ENCODE data around the gene VIL1. TPM values are rescaled to one million over a fixed set of nuclear protein-coding genes. Genes with fewer than 3 reads are reported as not detected.

Gene VIL1
- total and polyA plus RNA-seq, 2 of the 13 experiments (the other 11 are each of a cell fraction or from before 2014, with no cell fraction given): 287 to 301 TPM

- TF ChIP-seq CHCHD3 (CRISPR knock-in tag; IDR thresholded peaks at IDR 0.05): no peak
- TF ChIP-seq CENPX (CRISPR knock-in tag; IDR thresholded peaks at IDR 0.05): no peak
- TF ChIP-seq TFAP4 (IDR thresholded peaks at IDR 0.05; ENCODE audit: borderline replicate concordance, low read depth): peak; percentile 81
- no peak for TF ChIP-seq NFE2L1 (CRISPR knock-in tag; IDR thresholded peaks at IDR 0.05; ENCODE audit: borderline replicate concordance)
- TF ChIP-seq MTA1 (CRISPR knock-in tag; IDR thresholded peaks at IDR 0.05; ENCODE audit: borderline replicate concordance): peak; percentile 87; the same call in 1 of the 2 replicates
- TF ChIP-seq SALL1 (CRISPR knock-in tag; IDR thresholded peaks at IDR 0.05): peak; percentile 75
- 0 out of 2 replicates have a peak, but pooled peaks have one; percentile 66 for TF ChIP-seq ZNF256 (CRISPR knock-in tag; conservative IDR thresholded peaks at IDR 0.05)
- TF ChIP-seq UBTF (CRISPR knock-in tag; IDR thresholded peaks at IDR 0.05): peak; percentile 68
- TF ChIP-seq TBL1XR1 (IDR thresholded peaks at IDR 0.05; ENCODE audit: borderline replicate concordance, low read length, partially characterized antibody): no peak
- peak; percentile 83 for TF ChIP-seq ZFP37 (CRISPR knock-in tag; IDR thresholded peaks at IDR 0.05; ENCODE audit: borderline replicate concordance)
- peak; percentile 47; the same call in 1 of the 2 replicates for TF ChIP-seq MLX (CRISPR knock-in tag; IDR thresholded peaks at IDR 0.05)
- no peak for TF ChIP-seq ZNF20 (CRISPR knock-in tag; IDR thresholded peaks at IDR 0.05)
- TF ChIP-seq MATR3 (CRISPR knock-in tag; IDR thresholded peaks at IDR 0.05): no peak
- TF ChIP-seq MXI1 (IDR thresholded peaks at IDR 0.05; ENCODE audit: borderline replicate concordance, low read depth, low read length): peak; percentile 26; the same call in 1 of the 3 replicates
- TF ChIP-seq ZNF383 (CRISPR knock-in tag; IDR thresholded peaks at IDR 0.05; ENCODE audit: borderline replicate concordance): no peak
- no peak for TF ChIP-seq ZNF550 (CRISPR knock-in tag; IDR thresholded peaks at IDR 0.05; ENCODE audit: borderline replicate concordance)
- TF ChIP-seq MYPOP (CRISPR knock-in tag; IDR thresholded peaks at IDR 0.05): 0 out of 2 replicates have a peak, but pooled peaks have one; percentile 69
- no peak for TF ChIP-seq USF2 (IDR thresholded peaks at IDR 0.05; ENCODE audit: low read depth, low read length)
- peak; percentile 99; the same call in 1 of the 2 replicates for TF ChIP-seq USF2 (CRISPR knock-in tag; IDR thresholded peaks at IDR 0.05; ENCODE audit: borderline replicate concordance)
These were observed at the start of gene VIL1 (continued) for GRCh38 chr2:218418717-218419458.

Measured in HepG2 (cell line).